H1 (cell line): ENCODE results near the gene ZC3H18. TPM values are rescaled to one million over a fixed set of nuclear protein-coding genes. Genes with fewer than 3 reads are reported as not detected.

Source experiments
- SAP30 ChIP-seq: fragments of 300-600 bp; sonication (generic); IDR thresholded peaks from 2 replicates; pipeline ENCODE4 v1.7.1; 2012; ENCODE audit warnings: low read length, moderate library complexity, mild to moderate bottlenecking, inconsistent platforms; ENCODE audit not compliant: insufficient read depth, insufficient replicate concordance
- SIRT6 ChIP-seq: IDR thresholded peaks from one replicate; pipeline ENCODE4 v1.7.1; 2012; ENCODE audit warnings: low read length, inconsistent platforms
- polyA plus RNA-seq, 7 experiments: library from polyadenylated mRNA; depleted of rRNA in 3 of 7; stranded (reverse) in 5 of 7; unstranded in 2 of 7; fragments of >200 nt in 5 of 7; fragments of 200-250 nt in 2 of 7; gene quantifications; 1 replicate in 5 of 7; 2 replicates in 1 of 7; 4 replicates in 1 of 7; pipeline versions ENCODE4 v1.2.1 to v1.2.3, GENCODE V29; 2011 to 2013; ENCODE audit warnings: missing spikeins in 2 of 7, mixed read lengths in 2 of 7
- total RNA-seq: library from RNA; stranded (reverse); fragmentation: NEBNext Ultra II Directional; extraction: Animal tissue kit (Norgen Biotek cat#: 25700); gene quantifications from 2 replicates; pipeline ENCODE4 v1.2.1, GENCODE V29; 2021

ZC3H18 gene
- total and polyA plus RNA-seq, 2 of the 8 experiments (the other 6 are each of a cell fraction or from before 2014, with no cell fraction given): 12.1 to 73.2 TPM

- TF ChIP-seq SAP30 (no peak), SIRT6 (no peak)
These were observed 19.2 kb downstream of the ZC3H18 start (continued) for GRCh38 chr16:88589441-88589840.
